CD14-positive monocyte (primary cell): ENCODE measurements around the gene GPS1. TPM values are rescaled to one million over a fixed set of nuclear protein-coding genes. Genes with fewer than 3 reads are reported as not detected.

Experiments used
- DNase-seq, 3 donors: peaks; one replicate each; pipeline ENCODE4 v3.0.0-alpha.2; 2011 to 2022
- H2AFZ ChIP-seq: 2 replicates; pipeline ENCODE4 v1.6.0; 2012; ENCODE audit warnings: mild to moderate bottlenecking, low read depth, low read length, inconsistent platforms; ENCODE audit not compliant: insufficient read depth, poor library complexity, severe bottlenecking
- H3K27ac ChIP-seq, 2 donors: 1 replicate in 1 of 2; 2 replicates in 1 of 2; pipeline ENCODE4 v1.5.1; 2012 to 2013; ENCODE audit warnings: low read length in 2 of 2, control low read depth in 1 of 2, inconsistent platforms in 1 of 2, low read depth in 1 of 2, mild to moderate bottlenecking in 1 of 2
- H3K27me3 ChIP-seq, 2 donors: one replicate each; pipeline versions ENCODE4 v1.6.0 to v1.6.1; 2011 to 2013; ENCODE audit warnings: low read length in 2 of 2; ENCODE audit not compliant: control insufficient read depth in 2 of 2, insufficient read depth in 2 of 2
- H3K36me3 ChIP-seq, 2 donors: replicated peaks in 1 of 2; 1 replicate in 1 of 2; 2 replicates in 1 of 2; pipeline versions ENCODE4 v1.5.1 to v1.6.1; 2012 to 2013; ENCODE audit warnings: low read length in 2 of 2, control low read depth in 1 of 2, inconsistent platforms in 1 of 2, mild to moderate bottlenecking in 1 of 2; ENCODE audit not compliant: insufficient read depth in 2 of 2, control insufficient read depth in 1 of 2
- H3K4me1 ChIP-seq, 2 donors: 1 replicate in 1 of 2; 2 replicates in 1 of 2; pipeline versions ENCODE4 v1.5.1 to v1.6.1; 2012 to 2013; ENCODE audit warnings: low read length in 2 of 2, control low read depth in 1 of 2, inconsistent platforms in 1 of 2, mild to moderate bottlenecking in 1 of 2, moderate library complexity in 1 of 2; ENCODE audit not compliant: insufficient read depth in 2 of 2, control insufficient read depth in 1 of 2
- H3K4me2 ChIP-seq: replicated peaks from 2 replicates; pipeline ENCODE3; 2012; ENCODE audit warnings: low read length, moderate library complexity, mild to moderate bottlenecking; ENCODE audit not compliant: poor library complexity, severe bottlenecking; ENCODE audit errors: extremely low read depth
- H3K4me3 ChIP-seq, 3 experiments: fragments of 200-600 bp in 1 of 3; sonication (generic) in 1 of 3; replicated peaks in 1 of 3; 1 replicate in 2 of 3; 2 replicates in 1 of 3; pipeline ENCODE4 v1.5.1; 2011 to 2013; ENCODE audit warnings: low read length in 3 of 3, mild to moderate bottlenecking in 3 of 3, control low read depth in 2 of 3, low read depth in 2 of 3, inconsistent platforms in 1 of 3, moderate library complexity in 1 of 3
- H3K79me2 ChIP-seq: 2 replicates; pipeline ENCODE4 v1.6.0; 2012; ENCODE audit warnings: mild to moderate bottlenecking, control low read depth, inconsistent platforms, low read length, moderate library complexity; ENCODE audit not compliant: insufficient read depth
- H3K9ac ChIP-seq: 2 replicates; pipeline ENCODE4 v1.6.0; 2017; ENCODE audit warnings: low read length, mild to moderate bottlenecking; ENCODE audit not compliant: insufficient read depth, poor library complexity, severe bottlenecking
- H3K9me3 ChIP-seq, 2 donors: replicated peaks in 1 of 2; 1 replicate in 1 of 2; 2 replicates in 1 of 2; pipeline versions ENCODE4 v1.5.1 to v1.6.1; 2012 to 2013; ENCODE audit warnings: low read length in 2 of 2, control low read depth in 1 of 2; ENCODE audit not compliant: control insufficient read depth in 1 of 2, insufficient read depth in 1 of 2
- H4K20me1 ChIP-seq: 2 replicates; pipeline ENCODE4 v1.6.0; 2012; ENCODE audit warnings: mild to moderate bottlenecking, low read length, control low read depth, moderate library complexity; ENCODE audit not compliant: insufficient read depth
- H3K27ac Mint-ChIP-seq, 7 donors: one replicate each; pipeline ENCODE4 v1.8.0; 2020; ENCODE audit warnings: mild to moderate bottlenecking in 7 of 7, mixed read lengths in 7 of 7, moderate library complexity in 6 of 7, inconsistent platforms in 2 of 7
- H3K27me3 Mint-ChIP-seq, 3 donors: one replicate each; pipeline ENCODE4 v1.8.0; 2021 to 2022; ENCODE audit warnings: low read depth in 3 of 3, mild to moderate bottlenecking in 3 of 3, mixed read lengths in 3 of 3, moderate library complexity in 3 of 3, inconsistent platforms in 1 of 3
- H3K36me3 Mint-ChIP-seq, 2 donors: one replicate each; pipeline ENCODE4 v1.8.0; 2020; ENCODE audit warnings: mixed read lengths in 2 of 2, inconsistent platforms in 1 of 2, mild to moderate bottlenecking in 1 of 2
- H3K4me1 Mint-ChIP-seq: one replicate; pipeline ENCODE4 v1.8.0; 2020; ENCODE audit warnings: mild to moderate bottlenecking, mixed read lengths
- H3K4me3 Mint-ChIP-seq, 2 donors: one replicate each; pipeline ENCODE4 v1.8.0; 2020; ENCODE audit warnings: mild to moderate bottlenecking in 2 of 2, mixed read lengths in 2 of 2, moderate library complexity in 1 of 2
- H3K9me3 Mint-ChIP-seq, 7 donors: one replicate each; pipeline ENCODE4 v1.8.0; 2020 to 2022; ENCODE audit warnings: mixed read lengths in 7 of 7, mild to moderate bottlenecking in 6 of 7, moderate library complexity in 6 of 7, inconsistent platforms in 2 of 7
- WGBS: methylation state at CpG from one replicate; pipeline ENCODE4 v1.1.5; 2013; ENCODE audit warnings: missing lambda C conversion rate; ENCODE audit not compliant: insufficient coverage; 5-methylcytosine and 5-hydroxymethylcytosine counted together
- intact Hi-C, 2 donors: fragments of 100-400 bp; cut with micrococcal nuclease; formaldehyde crosslinking; loops; one replicate each; pipeline versions ENCODE4 v1.15.0 to v1.15.1; 2023
- polyA plus RNA-seq, 3 donors: library from polyadenylated mRNA; depleted of rRNA in 1 of 3; unstranded in 2 of 3; stranded (reverse) in 1 of 3; fragments of 300-500 nt in 2 of 3; fragments of >200 nt in 1 of 3; fragmentation: Illumina TruSeq in 2 of 3; gene quantifications; 1 replicate in 2 of 3; 2 replicates in 1 of 3; pipeline ENCODE4 v1.2.3, GENCODE V29; 2012 to 2021
- TF ChIP-seq, protein P1 (sequence below): fragments of 200-600 bp; IDR thresholded peaks from one replicate; pipeline ENCODE4 v1.8.0; 2022; ENCODE audit warnings: antibody characterized with exemption, mild to moderate bottlenecking

GPS1 gene
- polyA plus RNA-seq, 3 donors, result 101 to 130 (median 110) TPM

DNA sequence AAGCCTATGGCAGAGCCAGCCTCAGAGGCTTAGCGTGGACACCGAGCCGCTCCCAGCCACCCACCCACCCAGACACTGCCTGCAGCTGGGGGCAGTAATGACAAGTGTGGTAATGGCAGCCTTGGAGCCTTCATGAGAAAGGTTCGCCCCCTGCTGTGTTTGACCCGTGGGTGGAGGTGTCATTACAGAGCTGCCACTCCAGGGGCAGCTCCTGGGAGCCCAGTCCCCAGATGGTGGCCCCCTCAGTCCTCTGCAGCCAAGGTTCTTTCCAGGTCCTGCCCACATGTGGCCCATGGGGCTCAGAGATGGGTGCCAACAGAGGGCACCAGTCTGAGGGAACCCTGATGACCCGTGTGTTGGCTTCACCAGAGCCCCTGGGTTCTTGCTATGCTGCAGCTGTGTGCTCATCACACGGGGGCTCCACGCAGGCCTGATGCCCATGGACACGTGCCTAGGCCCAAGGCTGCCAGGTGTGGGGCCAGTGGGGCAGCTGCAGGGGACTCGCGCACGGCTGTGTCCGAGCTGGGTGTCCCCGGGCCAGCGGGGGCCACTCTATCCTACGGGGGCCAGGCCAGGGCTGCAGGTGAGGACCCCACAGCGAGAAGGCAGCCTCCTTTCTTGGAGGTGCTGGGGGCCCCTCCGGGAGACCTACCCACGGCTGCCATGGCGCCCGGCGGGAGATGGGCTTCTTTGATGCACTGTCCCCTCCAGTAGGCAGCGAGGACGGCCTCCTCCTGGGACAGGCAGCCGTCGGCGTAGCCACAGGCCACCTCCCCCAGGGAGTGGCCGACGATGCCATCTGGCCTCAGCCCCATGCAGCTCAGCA, 38.2 kb downstream of the GPS1 start:
- Histone ChIP-seq H3K4me3 (no peak overlapping the region), H3K36me3 (peaks cover 82 to 85% of the 10 kb centered on the region in 2 donors), H3K27ac (no peak overlapping the region), H3K4me2 (no peak overlapping the region), H3K27me3 (no peaks in the 10 kb centered on the region), H3K9me3 (no peaks in the 10 kb centered on the region), H3K4me1 (no peaks in the 10 kb centered on the region), H2AFZ (no peak overlapping the region), H3K79me2 (no peaks in the 10 kb centered on the region), H4K20me1 (no peaks in the 10 kb centered on the region), H3K9ac (no peak overlapping the region)
- Mint-ChIP-seq H3K27me3 (peaks cover 0 to 2% (median 0%) of the 10 kb centered on the region in 3 donors), H3K36me3 (peaks cover 16 to 65% of the 10 kb centered on the region in 2 donors), H3K9me3 (no peaks in the 10 kb centered on the region), H3K27ac (no peak overlapping the region), H3K4me1 (no peaks in the 10 kb centered on the region), H3K4me3 (no peak overlapping the region)
- intact Hi-C loops, result loop anchor here in 1 of 2 donors (10.0 kb wide), 1 partner anchor 55 kb away; the partner anchor contains the start of genes DCXR and RAC3
- no peak for DNase-seq
- WGBS, result 95% methylated on average over 25 of the region's 29 CpGs
- TF ChIP-seq, protein P1, sequence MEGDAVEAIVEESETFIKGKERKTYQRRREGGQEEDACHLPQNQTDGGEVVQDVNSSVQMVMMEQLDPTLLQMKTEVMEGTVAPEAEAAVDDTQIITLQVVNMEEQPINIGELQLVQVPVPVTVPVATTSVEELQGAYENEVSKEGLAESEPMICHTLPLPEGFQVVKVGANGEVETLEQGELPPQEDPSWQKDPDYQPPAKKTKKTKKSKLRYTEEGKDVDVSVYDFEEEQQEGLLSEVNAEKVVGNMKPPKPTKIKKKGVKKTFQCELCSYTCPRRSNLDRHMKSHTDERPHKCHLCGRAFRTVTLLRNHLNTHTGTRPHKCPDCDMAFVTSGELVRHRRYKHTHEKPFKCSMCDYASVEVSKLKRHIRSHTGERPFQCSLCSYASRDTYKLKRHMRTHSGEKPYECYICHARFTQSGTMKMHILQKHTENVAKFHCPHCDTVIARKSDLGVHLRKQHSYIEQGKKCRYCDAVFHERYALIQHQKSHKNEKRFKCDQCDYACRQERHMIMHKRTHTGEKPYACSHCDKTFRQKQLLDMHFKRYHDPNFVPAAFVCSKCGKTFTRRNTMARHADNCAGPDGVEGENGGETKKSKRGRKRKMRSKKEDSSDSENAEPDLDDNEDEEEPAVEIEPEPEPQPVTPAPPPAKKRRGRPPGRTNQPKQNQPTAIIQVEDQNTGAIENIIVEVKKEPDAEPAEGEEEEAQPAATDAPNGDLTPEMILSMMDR, result no peak

DNA sequence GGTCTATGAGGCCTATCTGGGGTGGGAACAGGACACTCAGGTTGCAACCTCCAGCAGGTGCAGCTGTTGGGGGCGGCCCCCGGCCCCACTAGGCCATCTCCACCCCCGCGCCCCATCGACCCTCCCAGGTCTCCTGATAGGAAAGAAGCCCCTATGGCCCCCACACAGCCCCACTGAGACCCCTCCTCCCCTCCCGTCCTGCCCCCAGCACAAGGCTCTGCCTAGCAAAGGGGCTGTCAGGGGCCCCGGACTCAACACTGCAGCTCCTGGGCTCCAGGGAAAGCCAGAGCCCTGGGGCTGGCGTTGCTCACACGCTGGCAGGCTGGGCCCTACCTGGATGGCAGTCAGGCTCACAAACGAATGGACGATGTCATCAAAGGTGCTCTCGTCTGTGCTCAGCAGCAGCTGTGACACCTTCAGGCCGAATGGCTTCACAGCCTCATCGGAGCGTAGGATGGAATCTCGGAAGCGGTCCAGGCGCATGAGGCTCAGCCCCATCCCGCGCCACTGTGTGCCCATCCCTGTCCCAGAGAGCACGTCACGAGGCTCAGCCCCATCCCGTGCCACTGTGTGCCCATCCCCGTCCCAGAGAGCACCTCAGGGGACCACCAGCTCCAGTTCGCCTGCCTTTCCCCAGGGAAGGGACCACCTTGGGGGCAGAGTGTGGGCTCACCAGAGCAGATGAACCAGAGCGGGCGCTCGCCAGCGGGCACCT, 39.0 kb downstream of the GPS1 start:
- Histone ChIP-seq H3K9ac (no peak overlapping the region), H3K27ac (no peak overlapping the region), H3K4me1 (no peaks in the 10 kb centered on the region), H2AFZ (no peak overlapping the region), H3K27me3 (no peaks in the 10 kb centered on the region), H3K36me3 (peaks cover 82% of the 10 kb centered on the region in 2 donors), H3K4me3 (no peak overlapping the region), H3K4me2 (no peak overlapping the region), H4K20me1 (no peaks in the 10 kb centered on the region), H3K79me2 (no peaks in the 10 kb centered on the region), H3K9me3 (no peaks in the 10 kb centered on the region)
- no peak for DNase-seq
- Mint-ChIP-seq H3K9me3 (no peaks in the 10 kb centered on the region), H3K27ac (no peak overlapping the region), H3K4me1 (no peaks in the 10 kb centered on the region), H3K4me3 (no peak overlapping the region), H3K27me3 (peaks cover 0 to 2% (median 0%) of the 10 kb centered on the region in 3 donors), H3K36me3 (peaks cover 16 to 58% of the 10 kb centered on the region in 2 donors)
- intact Hi-C loops, result loop anchor here in 1 of 2 donors (10.0 kb wide), 1 partner anchor 56 kb away; the partner anchor contains the start of genes DCXR and RAC3
- TF ChIP-seq, protein P1, result no peak
- WGBS, result 99% methylated on average over 25 of the region's 29 CpGs
